K562 (cell line): Measurements from ENCODE around the gene SNX30.

Experiments used
- CREB1 ChIP-seq, 2 experiments: sonication (generic) in 1 of 2; formaldehyde crosslinking in 1 of 2; IDR thresholded peaks; 2 replicates each; pipeline versions ENCODE4 v1.6.1 to v1.8.0; 2012 to 2022; ENCODE audit warnings: inconsistent platforms in 1 of 2, mild to moderate bottlenecking in 1 of 2, missing genetic modification reagents in 1 of 2, moderate library complexity in 1 of 2
- CTCF ChIP-seq, 3 experiments: IDR thresholded peaks in 2 of 3; conservative IDR thresholded peaks in 1 of 3; 2 replicates each; pipeline ENCODE4 v1.5.1; 2011 to 2012; ENCODE audit warnings: low read length in 3 of 3, mild to moderate bottlenecking in 3 of 3, control low read depth in 2 of 3, improper control_type of control experiment in 1 of 3, inconsistent platforms in 1 of 3, low read depth in 1 of 3, mixed read lengths in 1 of 3, moderate library complexity in 1 of 3; ENCODE audit not compliant: insufficient read depth in 2 of 3
- DACH1 ChIP-seq: fragments of 450-650 bp; IDR thresholded peaks from 2 replicates; pipeline ENCODE4 v1.6.1; 2018; ENCODE audit not compliant: partially characterized antibody
- EHMT2 ChIP-seq: fragments of 450-650 bp; IDR thresholded peaks from 2 replicates; pipeline ENCODE4 v1.6.1; 2018; ENCODE audit warnings: antibody characterized with exemption
- EP300 ChIP-seq: IDR thresholded peaks from 2 replicates; pipeline ENCODE4 v1.6.1; 2012; ENCODE audit warnings: low read length, improper control_type of control experiment
- ETV6 ChIP-seq, 3 experiments: fragments of 150-350 bp in 1 of 3; sonication (generic) in 1 of 3; formaldehyde crosslinking in 1 of 3; IDR thresholded peaks; 2 replicates each; pipeline versions ENCODE4 v1.6.1 to v1.8.0; 2014 to 2022; ENCODE audit warnings: borderline replicate concordance in 2 of 3, low read depth in 2 of 3, antibody characterized with exemption in 1 of 3, low read length in 1 of 3, mild to moderate bottlenecking in 1 of 3, missing genetic modification reagents in 1 of 3
- HDAC1 ChIP-seq, 2 experiments: fragments of 450-650 bp; IDR thresholded peaks; 2 replicates each; pipeline ENCODE4 v1.6.1; 2016 to 2017; ENCODE audit warnings: inconsistent platforms in 1 of 2, mild to moderate bottlenecking in 1 of 2, moderate library complexity in 1 of 2
- MAFK ChIP-seq: IDR thresholded peaks from 2 replicates; pipeline ENCODE4 v1.6.1; 2011; ENCODE audit warnings: low read length, improper control_type of control experiment
- MEF2D ChIP-seq: conservative IDR thresholded peaks from 2 replicates; pipeline ENCODE4 v1.6.1; 2016; ENCODE audit warnings: low read depth, missing genetic modification characterization, missing compliant biosample characterization
- SP2 ChIP-seq: IDR thresholded peaks from 2 replicates; pipeline ENCODE4 v1.6.1; 2011; ENCODE audit warnings: mild to moderate bottlenecking, low read depth, low read length, moderate library complexity; ENCODE audit not compliant: poor library complexity, severe bottlenecking; ENCODE audit errors: extremely low read depth
- THRA ChIP-seq: fragments of 450-650 bp; IDR thresholded peaks from 2 replicates; pipeline ENCODE4 v1.6.1; 2017; ENCODE audit warnings: mild to moderate bottlenecking, moderate library complexity
- ZNF324 ChIP-seq: fragments of 250-450 bp; sonication (Bioruptor Pico); IDR thresholded peaks from 2 replicates; pipeline ENCODE4 v1.4.0; 2020; ENCODE audit warnings: mild to moderate bottlenecking

- TF ChIP-seq THRA (no peak), CREB1 (IDR thresholded peaks at IDR 0.05) (no peak), CREB1 (CRISPR knock-in tag; IDR thresholded peaks at IDR 0.05) (no peak), ETV6 (IDR thresholded peaks at IDR 0.05; ENCODE audit: borderline replicate concordance in 1 of 2, low read depth in 2 of 2, low read length in 1 of 2) (no peak), ETV6 (CRISPR knock-in tag; IDR thresholded peaks at IDR 0.05; ENCODE audit: borderline replicate concordance) (no peak), DACH1 (no peak), MAFK (no peak), HDAC1 (IDR thresholded peaks at IDR 0.05) (no peak), CTCF (IDR thresholded peaks at IDR 0.05 in 2 of 3, conservative IDR thresholded peaks at IDR 0.05 in 1 of 3; ENCODE audit: insufficient read depth in 2 of 3, low read depth in 1 of 3, low read length in 3 of 3) (no peak), EHMT2 (no peak), EP300 (no peak), ZNF324 (CRISPR knock-in tag) (no peak), MEF2D (no peak), SP2 (no peak)
Measured at GRCh38 chr9:112764837-112765236, 14.3 kb downstream of the SNX30 start.
